HepG2 (cell line): ENCODE data around the gene NEU4. TPM values are rescaled to one million over a fixed set of nuclear protein-coding genes. Genes with fewer than 3 reads are reported as not detected.

ENCODE experiments used
- ETV6 ChIP-seq: sonication (generic); formaldehyde crosslinking; conservative IDR thresholded peaks from 2 replicates; pipeline ENCODE4 v1.4.0; 2020; ENCODE audit warnings: missing genetic modification reagents
- HDAC1 ChIP-seq: sonication (generic); formaldehyde crosslinking; IDR thresholded peaks from 2 replicates; pipeline ENCODE4 v1.5.1; 2020; ENCODE audit warnings: mild to moderate bottlenecking, missing genetic modification reagents
- HMG20A ChIP-seq: IDR thresholded peaks from 2 replicates; pipeline ENCODE4 v1.6.1; 2016; ENCODE audit warnings: borderline replicate concordance
- KDM2A ChIP-seq: sonication (generic); formaldehyde crosslinking; IDR thresholded peaks from 2 replicates; pipeline ENCODE4 v1.4.0; 2020; ENCODE audit warnings: low read depth, missing genetic modification reagents, borderline replicate concordance
- RFXAP ChIP-seq: sonication (generic); formaldehyde crosslinking; IDR thresholded peaks from 2 replicates; pipeline ENCODE4 v1.4.0; 2020; ENCODE audit warnings: missing genetic modification reagents, borderline replicate concordance
- RORA ChIP-seq: sonication (generic); formaldehyde crosslinking; IDR thresholded peaks from 2 replicates; pipeline ENCODE4 v1.5.0; 2020; ENCODE audit warnings: mild to moderate bottlenecking, missing genetic modification reagents, moderate library complexity
- SRF ChIP-seq: IDR thresholded peaks from 2 replicates; pipeline ENCODE4 v1.6.1; 2011; ENCODE audit warnings: mild to moderate bottlenecking, low read depth, low read length, moderate library complexity
- ZNF317 ChIP-seq: sonication (generic); formaldehyde crosslinking; IDR thresholded peaks from 2 replicates; pipeline ENCODE4 v1.5.0; 2020; ENCODE audit warnings: mild to moderate bottlenecking, missing genetic modification reagents
- ZNF549 ChIP-seq: sonication (generic); formaldehyde crosslinking; IDR thresholded peaks from 2 replicates; pipeline ENCODE4 v1.5.0; 2020; ENCODE audit warnings: missing genetic modification reagents
- ZNF720 ChIP-seq: sonication (generic); formaldehyde crosslinking; IDR thresholded peaks from 2 replicates; pipeline ENCODE4 v1.4.0; 2020; ENCODE audit warnings: missing genetic modification reagents
- polyA plus RNA-seq, 8 experiments: library from polyadenylated mRNA; depleted of rRNA in 3 of 8; stranded (reverse) in 7 of 8; unstranded in 1 of 8; fragments of >200 nt; fragmentation: Illumina TruSeq in 4 of 8; extraction: Trizol in 4 of 8; gene quantifications; 2 replicates each; pipeline versions ENCODE4 v1.2.1 to v1.2.3, GENCODE V29; 2011 to 2016; ENCODE audit warnings: low read depth in 4 of 8, missing spikeins in 1 of 8, mixed read lengths in 1 of 8; ENCODE audit not compliant: insufficient read depth in 1 of 8
- total RNA-seq, 5 experiments: library from RNA; depleted of rRNA; stranded (reverse); fragments of >200 nt; fragmentation: Illumina TruSeq; extraction: Trizol; gene quantifications; 2 replicates each; pipeline ENCODE4 v1.2.3, GENCODE V29; 2016; ENCODE audit warnings: low read depth in 1 of 5
- TF ChIP-seq, protein P1 (sequence below): IDR thresholded peaks from 2 replicates; pipeline ENCODE4 v1.6.1; 2012; ENCODE audit warnings: inconsistent platforms
- TF ChIP-seq, protein P2 (sequence below): sonication (generic); formaldehyde crosslinking; IDR thresholded peaks from 2 replicates; pipeline ENCODE4 v1.9.0; 2021; ENCODE audit warnings: missing genetic modification reagents, mild to moderate bottlenecking, borderline replicate concordance
- TF ChIP-seq, protein P3 (sequence below): sonication (generic); IDR thresholded peaks from 2 replicates; pipeline ENCODE4 v1.6.1; 2016; ENCODE audit warnings: low read depth, borderline replicate concordance

Gene NEU4
- total and polyA plus RNA-seq, 2 of the 13 experiments (the other 11 are each of a cell fraction or from before 2014, with no cell fraction given), result 53.5 to 107 TPM

DNA sequence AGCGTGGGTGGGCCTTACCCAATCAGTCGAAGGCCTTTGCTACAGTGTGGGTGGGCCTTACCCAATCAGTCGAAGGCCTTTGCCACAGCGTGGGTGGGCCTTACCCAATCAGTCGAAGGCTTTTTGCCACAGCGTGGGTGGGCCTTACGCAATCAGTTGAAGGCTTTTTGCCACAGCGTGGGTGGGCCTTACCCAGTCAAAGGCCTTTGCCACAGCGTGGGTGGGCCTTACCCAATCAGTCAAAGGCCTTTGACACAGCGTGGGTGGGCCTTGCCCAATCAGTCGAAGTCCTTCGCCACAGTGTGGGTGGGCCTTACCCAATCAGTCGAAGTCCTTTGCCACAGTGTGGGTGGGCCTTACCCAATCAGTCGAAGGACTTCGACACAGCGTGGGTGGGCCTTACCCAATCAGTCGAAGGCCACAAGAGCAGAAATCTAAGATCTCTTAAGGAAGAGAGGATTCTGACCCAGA is 48.7 kb upstream of the NEU4 start (continued):
- TF ChIP-seq, protein P1, sequence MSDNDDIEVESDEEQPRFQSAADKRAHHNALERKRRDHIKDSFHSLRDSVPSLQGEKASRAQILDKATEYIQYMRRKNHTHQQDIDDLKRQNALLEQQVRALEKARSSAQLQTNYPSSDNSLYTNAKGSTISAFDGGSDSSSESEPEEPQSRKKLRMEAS, result no peak
- TF ChIP-seq HDAC1, result no peak
- no peak for TF ChIP-seq HMG20A (CRISPR knock-in tag)
- TF ChIP-seq, protein P2, sequence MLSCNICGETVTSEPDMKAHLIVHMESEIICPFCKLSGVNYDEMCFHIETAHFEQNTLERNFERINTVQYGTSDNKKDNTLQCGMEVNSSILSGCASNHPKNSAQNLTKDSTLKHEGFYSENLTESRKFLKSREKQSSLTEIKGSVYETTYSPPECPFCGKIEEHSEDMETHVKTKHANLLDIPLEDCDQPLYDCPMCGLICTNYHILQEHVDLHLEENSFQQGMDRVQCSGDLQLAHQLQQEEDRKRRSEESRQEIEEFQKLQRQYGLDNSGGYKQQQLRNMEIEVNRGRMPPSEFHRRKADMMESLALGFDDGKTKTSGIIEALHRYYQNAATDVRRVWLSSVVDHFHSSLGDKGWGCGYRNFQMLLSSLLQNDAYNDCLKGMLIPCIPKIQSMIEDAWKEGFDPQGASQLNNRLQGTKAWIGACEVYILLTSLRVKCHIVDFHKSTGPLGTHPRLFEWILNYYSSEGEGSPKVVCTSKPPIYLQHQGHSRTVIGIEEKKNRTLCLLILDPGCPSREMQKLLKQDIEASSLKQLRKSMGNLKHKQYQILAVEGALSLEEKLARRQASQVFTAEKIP (CRISPR knock-in tag), result no peak
- no peak for TF ChIP-seq RORA (CRISPR knock-in tag)
- TF ChIP-seq ZNF549 (CRISPR knock-in tag), result no peak
- no peak for TF ChIP-seq ZNF317 (CRISPR knock-in tag)
- TF ChIP-seq KDM2A (CRISPR knock-in tag), result no peak
- no peak for TF ChIP-seq RFXAP (CRISPR knock-in tag)
- no peak for TF ChIP-seq ETV6
- no peak for TF ChIP-seq ZNF720 (CRISPR knock-in tag)
- no peak for TF ChIP-seq SRF
- TF ChIP-seq, protein P3, sequence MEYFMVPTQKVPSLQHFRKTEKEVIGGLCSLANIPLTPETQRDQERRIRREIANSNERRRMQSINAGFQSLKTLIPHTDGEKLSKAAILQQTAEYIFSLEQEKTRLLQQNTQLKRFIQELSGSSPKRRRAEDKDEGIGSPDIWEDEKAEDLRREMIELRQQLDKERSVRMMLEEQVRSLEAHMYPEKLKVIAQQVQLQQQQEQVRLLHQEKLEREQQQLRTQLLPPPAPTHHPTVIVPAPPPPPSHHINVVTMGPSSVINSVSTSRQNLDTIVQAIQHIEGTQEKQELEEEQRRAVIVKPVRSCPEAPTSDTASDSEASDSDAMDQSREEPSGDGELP, result no peak
